LNCaP clone FGC (cell line): ENCODE data around the gene GPR155.

Source experiments
- DNase-seq: peaks from one replicate; pipeline ENCODE4 v3.0.0-alpha.2; 2011; ENCODE audit warnings: low read depth
- H3K4me3 ChIP-seq: 2 replicates; pipeline ENCODE4 v1.5.1; 2011; ENCODE audit warnings: mild to moderate bottlenecking, low read depth, low read length, control low read depth
- TF ChIP-seq, protein P1 (sequence below): IDR thresholded peaks from 2 replicates; pipeline ENCODE4 v1.5.1; 2012; ENCODE audit warnings: mild to moderate bottlenecking; ENCODE audit not compliant: control insufficient read depth, insufficient read depth; ENCODE audit errors: extremely low read depth

The GPR155 gene

DNA sequence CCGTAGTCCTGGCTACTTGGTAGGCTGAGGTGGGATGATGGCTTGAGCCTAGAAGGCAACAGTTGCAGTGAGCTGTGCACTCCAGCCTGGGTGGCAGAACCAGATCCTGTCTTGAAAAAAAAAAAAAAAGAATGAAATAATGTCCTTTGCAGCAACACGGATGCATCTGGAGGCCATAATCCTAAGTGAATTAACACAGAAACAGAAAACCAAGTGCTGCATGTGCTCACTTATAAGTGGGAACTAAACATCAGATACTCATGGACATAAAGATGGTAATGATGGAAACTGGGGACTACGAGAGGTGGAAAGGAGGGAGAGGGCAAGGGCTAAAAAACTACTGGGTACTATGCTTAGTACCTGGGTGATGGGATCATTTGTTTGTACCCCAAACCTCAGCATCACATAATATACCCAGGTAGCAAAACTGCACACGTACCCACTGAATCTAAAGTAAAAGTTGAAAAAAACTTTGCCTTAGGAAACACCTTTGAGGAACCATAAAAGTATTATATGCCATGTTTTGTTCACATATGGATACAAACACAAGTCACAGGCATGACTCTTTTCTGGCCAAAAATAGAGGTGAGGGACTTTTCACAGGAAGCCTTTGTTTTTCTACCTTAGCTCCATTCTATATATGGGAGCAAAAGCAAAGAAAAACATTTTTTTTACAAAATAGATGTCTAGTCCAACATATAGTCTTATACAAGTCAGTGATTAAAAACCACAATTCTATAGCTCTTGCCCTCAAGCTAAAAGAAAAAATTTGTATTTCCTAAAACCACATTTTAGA lies 36.6 kb downstream of the GPR155 start:
- H3K4me3 ChIP-seq = no peak overlapping the region
- TF ChIP-seq, protein P1, sequence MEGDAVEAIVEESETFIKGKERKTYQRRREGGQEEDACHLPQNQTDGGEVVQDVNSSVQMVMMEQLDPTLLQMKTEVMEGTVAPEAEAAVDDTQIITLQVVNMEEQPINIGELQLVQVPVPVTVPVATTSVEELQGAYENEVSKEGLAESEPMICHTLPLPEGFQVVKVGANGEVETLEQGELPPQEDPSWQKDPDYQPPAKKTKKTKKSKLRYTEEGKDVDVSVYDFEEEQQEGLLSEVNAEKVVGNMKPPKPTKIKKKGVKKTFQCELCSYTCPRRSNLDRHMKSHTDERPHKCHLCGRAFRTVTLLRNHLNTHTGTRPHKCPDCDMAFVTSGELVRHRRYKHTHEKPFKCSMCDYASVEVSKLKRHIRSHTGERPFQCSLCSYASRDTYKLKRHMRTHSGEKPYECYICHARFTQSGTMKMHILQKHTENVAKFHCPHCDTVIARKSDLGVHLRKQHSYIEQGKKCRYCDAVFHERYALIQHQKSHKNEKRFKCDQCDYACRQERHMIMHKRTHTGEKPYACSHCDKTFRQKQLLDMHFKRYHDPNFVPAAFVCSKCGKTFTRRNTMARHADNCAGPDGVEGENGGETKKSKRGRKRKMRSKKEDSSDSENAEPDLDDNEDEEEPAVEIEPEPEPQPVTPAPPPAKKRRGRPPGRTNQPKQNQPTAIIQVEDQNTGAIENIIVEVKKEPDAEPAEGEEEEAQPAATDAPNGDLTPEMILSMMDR = no peak
- DNase-seq = no peak

DNA sequence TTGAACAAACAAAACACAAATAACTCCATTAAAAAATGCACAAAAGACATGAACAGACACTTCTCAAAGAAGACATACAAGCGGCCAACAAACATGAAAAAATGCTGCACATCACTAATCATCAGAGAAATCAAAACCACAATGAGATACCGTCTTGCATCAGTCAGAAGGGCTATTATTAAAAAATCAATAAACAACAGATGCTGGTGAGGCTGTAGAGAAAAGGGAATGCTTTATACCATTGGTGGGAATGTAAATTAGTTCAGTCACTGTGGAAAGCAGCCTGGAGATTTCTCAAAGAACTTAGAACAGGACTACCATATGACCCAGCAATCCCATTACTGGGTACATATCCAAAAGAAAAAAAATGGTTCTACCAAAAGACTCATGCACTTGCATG lies 37.8 kb downstream of the GPR155 start:
- TF ChIP-seq, protein P1 = no peak
- H3K4me3 ChIP-seq = no peak overlapping the region
- no peak for DNase-seq

DNA sequence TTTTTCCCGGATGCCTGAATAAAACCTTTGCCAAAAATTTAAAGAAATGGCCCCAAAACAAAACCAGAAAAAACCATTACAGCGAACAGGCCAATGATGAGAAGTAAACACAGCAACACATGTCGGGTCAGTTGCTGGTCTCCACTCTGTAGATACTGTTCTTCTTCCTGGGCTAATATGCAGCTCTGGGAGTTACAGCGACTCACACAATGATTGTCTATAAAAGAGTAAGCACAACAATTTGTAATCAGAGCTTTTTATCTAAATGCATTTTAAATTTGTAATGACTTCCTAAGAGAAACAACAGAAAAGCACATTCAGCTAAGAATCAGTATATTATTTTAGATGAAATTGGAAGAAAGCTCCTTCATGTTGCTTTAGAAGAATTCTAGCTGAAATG lies 40.3 kb downstream of the GPR155 start:
- H3K4me3 ChIP-seq = no peak overlapping the region
- TF ChIP-seq, protein P1 = no peak
- DNase-seq = no peak

DNA sequence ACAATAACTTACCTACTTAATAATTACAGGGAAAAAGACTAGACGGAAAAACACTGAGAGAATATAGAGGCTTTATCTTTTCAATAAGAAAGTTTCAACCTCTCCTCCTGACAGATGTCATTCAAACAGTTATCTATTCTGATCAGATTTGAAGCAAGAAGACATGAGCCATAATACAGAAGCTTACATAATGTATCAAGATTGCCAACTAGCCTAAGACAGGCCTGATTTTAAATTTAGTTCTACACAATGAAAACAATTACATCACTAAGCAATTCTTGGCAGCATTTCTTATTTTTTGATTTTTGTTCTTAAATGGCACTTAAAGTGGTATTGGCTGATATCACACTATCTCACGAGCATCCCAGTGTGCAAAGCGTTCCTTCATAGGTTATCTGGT lies 41.6 kb downstream of the GPR155 start:
- no peak overlapping the region for H3K4me3 ChIP-seq
- DNase-seq = no peak

DNA sequence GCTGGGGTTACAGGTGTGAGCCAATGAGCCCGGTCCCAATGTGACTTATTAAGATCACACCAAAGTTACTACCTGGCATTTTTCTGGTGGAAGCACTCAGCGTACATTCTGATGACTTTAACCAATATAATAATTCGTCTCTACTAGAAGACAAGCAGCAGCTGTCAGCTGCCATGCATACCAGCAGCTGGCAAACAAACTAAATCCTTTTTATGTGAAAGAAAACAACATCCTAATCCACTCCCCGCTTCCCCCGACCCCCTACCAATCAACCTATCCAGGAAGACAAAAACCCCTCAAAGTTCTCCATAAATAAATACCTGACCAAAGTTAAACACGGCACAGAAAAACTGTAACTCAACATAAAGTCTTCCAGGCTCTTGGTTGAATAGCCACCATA lies 42.1 kb downstream of the GPR155 start:
- TF ChIP-seq, protein P1 = no peak
- DNase-seq = no peak
- H3K4me3 ChIP-seq = no peak overlapping the region

More for the DNA sequence above, 41.6 kb downstream of the GPR155 start:
- TF ChIP-seq, protein P1 = no peak

DNA sequence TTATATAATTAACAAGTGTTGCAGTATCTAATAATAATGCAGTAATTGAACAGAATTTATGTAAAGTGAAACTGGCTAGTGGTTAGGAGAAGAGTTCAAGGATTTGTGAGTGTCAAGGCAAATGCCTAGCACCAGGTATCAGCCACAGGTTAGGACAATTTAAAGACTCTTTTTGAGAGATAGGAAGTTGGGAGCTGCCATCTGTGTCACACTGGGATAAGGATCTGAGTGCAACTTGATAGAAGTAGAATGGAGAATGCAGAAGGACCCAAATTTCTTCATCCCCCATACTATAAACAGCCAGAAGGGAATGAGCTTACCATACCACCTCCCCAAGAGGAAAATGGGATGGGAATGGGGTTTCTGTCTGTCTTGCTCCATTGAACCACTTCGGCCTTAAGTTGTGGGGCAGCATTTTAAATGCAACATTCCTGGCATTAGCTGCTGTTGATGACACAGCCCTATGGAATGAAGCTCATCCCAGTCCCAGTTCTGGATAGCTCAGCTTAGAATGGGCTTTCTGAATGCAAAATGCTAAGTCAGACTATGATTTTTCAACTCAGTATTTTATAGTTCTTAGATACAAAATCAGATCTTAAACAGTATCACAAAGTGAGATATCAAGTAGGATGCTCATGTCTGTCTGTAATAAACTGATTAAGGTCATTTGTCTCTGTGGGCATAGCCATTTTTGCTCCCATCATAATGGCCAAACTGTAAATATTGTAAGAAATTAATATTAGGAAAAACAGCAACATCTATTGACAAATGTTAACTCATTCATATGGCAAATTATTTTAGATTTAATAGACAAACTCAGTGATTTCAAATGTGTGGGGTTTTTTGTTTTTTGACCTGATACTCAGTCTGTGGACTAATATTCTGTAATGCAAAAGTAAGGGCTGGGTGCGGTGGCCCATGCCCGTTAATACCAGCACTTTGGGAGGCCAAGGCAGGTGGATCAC lies 44.0 kb downstream of the GPR155 start:
- H3K4me3 ChIP-seq = no peak overlapping the region
- TF ChIP-seq, protein P1 = no peak
- DNase-seq = no peak
